Measurements from ENCODE around the gene CSRP1.

Gene CSRP1

GRCh38 chr1:201518071-201518470 is 11.1 kb upstream of the CSRP1 start:
- H3K9me2 ChIP-seq (replicated peaks; ENCODE audit: control insufficient read depth, low read length), result no peaks in the 10 kb centered on the region
- TF ChIP-seq EZH2phosphoT487 (IDR thresholded peaks at IDR 0.05; ENCODE audit: borderline replicate concordance, low read length) (no peak), CTCF (IDR thresholded peaks at IDR 0.05; ENCODE audit: low read depth, low read length, poor library complexity, severe bottlenecking) (no peak)
- H3K27me3 ChIP-seq (ENCODE audit: control insufficient read depth, low read length), result no peaks in the 10 kb centered on the region
- no peaks in the 10 kb centered on the region for H4K20me1 ChIP-seq (ENCODE audit: control insufficient read depth, insufficient read depth, low read depth, low read length)
- no peak overlapping the region for H3K27ac ChIP-seq (ENCODE audit: low read depth, low read length)
- H3K4me2 ChIP-seq (ENCODE audit: low read length), result no peak overlapping the region
- H3K9me3 ChIP-seq (ENCODE audit: control insufficient read depth, insufficient read depth, low read length), result no peaks in the 10 kb centered on the region
- H3F3A ChIP-seq (ENCODE audit: control insufficient read depth, insufficient read depth), result no peaks in the 10 kb centered on the region
- no peaks in the 10 kb centered on the region for H3K79me2 ChIP-seq (ENCODE audit: control insufficient read depth, low read length)
- H3K4me3 ChIP-seq (ENCODE audit: low read length), result no peak overlapping the region
- no peaks in the 10 kb centered on the region; the same call in 1 of the 2 replicates for H3K4me1 ChIP-seq (ENCODE audit: control insufficient read depth, low read length)
- no peaks in the 10 kb centered on the region for H3K36me3 ChIP-seq (ENCODE audit: control insufficient read depth, low read length)

DNA sequence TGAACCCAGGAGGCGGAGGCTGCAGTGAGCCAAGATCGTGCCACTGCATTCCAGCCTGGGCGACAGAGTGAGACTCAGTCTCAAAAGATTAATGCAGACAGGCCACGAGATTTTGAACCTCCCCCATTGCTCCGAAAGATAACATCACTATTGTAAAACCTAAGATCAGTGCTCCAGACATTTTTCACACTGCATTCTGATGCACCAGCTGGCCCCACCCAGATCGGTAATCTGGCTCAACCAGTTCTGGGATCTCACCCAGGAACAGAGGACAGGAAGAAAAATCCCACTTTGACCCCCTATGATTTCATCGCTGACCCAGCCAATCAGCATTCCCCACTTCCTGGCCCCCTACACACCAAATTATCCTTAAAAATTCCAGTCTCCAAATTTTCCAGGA is 10.7 kb upstream of the CSRP1 start:
- Histone ChIP-seq H3F3A (ENCODE audit: control insufficient read depth, insufficient read depth) (no peaks in the 10 kb centered on the region), H3K4me3 (ENCODE audit: low read length) (no peak overlapping the region), H3K79me2 (ENCODE audit: control insufficient read depth, low read length) (no peaks in the 10 kb centered on the region), H3K27ac (ENCODE audit: low read depth, low read length) (no peak overlapping the region), H3K4me2 (ENCODE audit: low read length) (no peak overlapping the region), H3K4me1 (ENCODE audit: control insufficient read depth, low read length) (peaks cover 3% of the 10 kb centered on the region), H3K9me3 (ENCODE audit: control insufficient read depth, insufficient read depth, low read length) (no peaks in the 10 kb centered on the region), H3K27me3 (ENCODE audit: control insufficient read depth, low read length) (no peaks in the 10 kb centered on the region), H3K9me2 (replicated peaks; ENCODE audit: control insufficient read depth, low read length) (no peaks in the 10 kb centered on the region), H3K36me3 (ENCODE audit: control insufficient read depth, low read length) (no peaks in the 10 kb centered on the region), H4K20me1 (ENCODE audit: control insufficient read depth, insufficient read depth, low read depth, low read length) (no peaks in the 10 kb centered on the region)
- TF ChIP-seq EZH2phosphoT487 (IDR thresholded peaks at IDR 0.05; ENCODE audit: borderline replicate concordance, low read length) (no peak), CTCF (IDR thresholded peaks at IDR 0.05; ENCODE audit: low read depth, low read length, poor library complexity, severe bottlenecking) (no peak)

GRCh38 chr1:201516511-201517127 is 9.7 kb upstream of the CSRP1 start:
- H3F3A ChIP-seq (ENCODE audit: control insufficient read depth, insufficient read depth), result no peaks in the 10 kb centered on the region; the same call in 1 of the 2 replicates
- no peak for TF ChIP-seq CTCF (IDR thresholded peaks at IDR 0.05; ENCODE audit: low read depth, low read length, poor library complexity, severe bottlenecking)
- no peak for TF ChIP-seq EZH2phosphoT487 (IDR thresholded peaks at IDR 0.05; ENCODE audit: borderline replicate concordance, low read length)
- no peaks in the 10 kb centered on the region for H3K79me2 ChIP-seq (ENCODE audit: control insufficient read depth, low read length)
- peaks cover 13% of the 10 kb centered on the region for H3K4me1 ChIP-seq (ENCODE audit: control insufficient read depth, low read length)
- no peak overlapping the region for H3K4me2 ChIP-seq (ENCODE audit: low read length)
- no peaks in the 10 kb centered on the region for H3K9me2 ChIP-seq (replicated peaks; ENCODE audit: control insufficient read depth, low read length)
- no peak overlapping the region for H3K27ac ChIP-seq (ENCODE audit: low read depth, low read length)
- no peaks in the 10 kb centered on the region for H3K9me3 ChIP-seq (ENCODE audit: control insufficient read depth, insufficient read depth, low read length)
- H3K27me3 ChIP-seq (ENCODE audit: control insufficient read depth, low read length), result no peaks in the 10 kb centered on the region
- no peaks in the 10 kb centered on the region for H3K36me3 ChIP-seq (ENCODE audit: control insufficient read depth, low read length)
- H4K20me1 ChIP-seq (ENCODE audit: control insufficient read depth, insufficient read depth, low read depth, low read length), result no peaks in the 10 kb centered on the region
- H3K4me3 ChIP-seq (ENCODE audit: low read length), result no peak overlapping the region
